ENCODE measurements around the gene CACFD1. TPM values are rescaled to one million over a fixed set of nuclear protein-coding genes. Genes with fewer than 3 reads are reported as not detected.
A peak's percentile ranks its signal among the peaks of the same experiment; 100 is the strongest.

CACFD1 gene
- total and polyA plus RNA-seq, 2 of the 13 experiments (the other 11 are each of a cell fraction or from before 2014, with no cell fraction given), result 13.8 to 14.6 TPM

- DNase-seq (ENCODE audit: low spot score), result no peak
- TF ChIP-seq, protein P1, sequence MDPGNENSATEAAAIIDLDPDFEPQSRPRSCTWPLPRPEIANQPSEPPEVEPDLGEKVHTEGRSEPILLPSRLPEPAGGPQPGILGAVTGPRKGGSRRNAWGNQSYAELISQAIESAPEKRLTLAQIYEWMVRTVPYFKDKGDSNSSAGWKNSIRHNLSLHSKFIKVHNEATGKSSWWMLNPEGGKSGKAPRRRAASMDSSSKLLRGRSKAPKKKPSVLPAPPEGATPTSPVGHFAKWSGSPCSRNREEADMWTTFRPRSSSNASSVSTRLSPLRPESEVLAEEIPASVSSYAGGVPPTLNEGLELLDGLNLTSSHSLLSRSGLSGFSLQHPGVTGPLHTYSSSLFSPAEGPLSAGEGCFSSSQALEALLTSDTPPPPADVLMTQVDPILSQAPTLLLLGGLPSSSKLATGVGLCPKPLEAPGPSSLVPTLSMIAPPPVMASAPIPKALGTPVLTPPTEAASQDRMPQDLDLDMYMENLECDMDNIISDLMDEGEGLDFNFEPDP (CRISPR knock-in tag; conservative IDR thresholded peaks at IDR 0.05), result 0 out of 2 replicates have a peak, but pooled peaks have one; percentile 12
- TF ChIP-seq, protein P2, sequence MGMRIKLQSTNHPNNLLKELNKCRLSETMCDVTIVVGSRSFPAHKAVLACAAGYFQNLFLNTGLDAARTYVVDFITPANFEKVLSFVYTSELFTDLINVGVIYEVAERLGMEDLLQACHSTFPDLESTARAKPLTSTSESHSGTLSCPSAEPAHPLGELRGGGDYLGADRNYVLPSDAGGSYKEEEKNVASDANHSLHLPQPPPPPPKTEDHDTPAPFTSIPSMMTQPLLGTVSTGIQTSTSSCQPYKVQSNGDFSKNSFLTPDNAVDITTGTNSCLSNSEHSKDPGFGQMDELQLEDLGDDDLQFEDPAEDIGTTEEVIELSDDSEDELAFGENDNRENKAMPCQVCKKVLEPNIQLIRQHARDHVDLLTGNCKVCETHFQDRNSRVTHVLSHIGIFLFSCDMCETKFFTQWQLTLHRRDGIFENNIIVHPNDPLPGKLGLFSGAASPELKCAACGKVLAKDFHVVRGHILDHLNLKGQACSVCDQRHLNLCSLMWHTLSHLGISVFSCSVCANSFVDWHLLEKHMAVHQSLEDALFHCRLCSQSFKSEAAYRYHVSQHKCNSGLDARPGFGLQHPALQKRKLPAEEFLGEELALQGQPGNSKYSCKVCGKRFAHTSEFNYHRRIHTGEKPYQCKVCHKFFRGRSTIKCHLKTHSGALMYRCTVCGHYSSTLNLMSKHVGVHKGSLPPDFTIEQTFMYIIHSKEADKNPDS (CRISPR knock-in tag; IDR thresholded peaks at IDR 0.05), result no peak
- ATAC-seq, result peak; percentile 33
- Histone ChIP-seq H3K9ac (ENCODE audit: insufficient read depth, low read depth, low read length) (no peak overlapping the region), H2AFZ (ENCODE audit: low read length) (no peak overlapping the region), H4K20me1 (ENCODE audit: insufficient read depth, low read length) (no peaks in the 10 kb centered on the region), H3K4me1 (ENCODE audit: insufficient read depth, low read length) (peaks cover 45% of the 10 kb centered on the region), H3K79me2 (ENCODE audit: insufficient read depth, low read length) (no peaks in the 10 kb centered on the region), H3K4me2 (ENCODE audit: low read depth, low read length) (peak overlapping the region; percentile 56), H3K9me3 (ENCODE audit: low read length) (peaks cover 11% of the 10 kb centered on the region), H3K36me3 (replicated peaks in 1 of 2; ENCODE audit: control insufficient read depth in 1 of 2, insufficient read depth in 2 of 2, low read length in 2 of 2) (no peaks in the 10 kb centered on the region), H3K27ac (ENCODE audit: extremely low read length, insufficient read depth, low read length) (no peak overlapping the region), H3K27me3 (ENCODE audit: control insufficient read depth in 1 of 2, insufficient read depth in 2 of 2, low read length in 2 of 2) (peaks cover 1 to 14% of the 10 kb centered on the region in 2 experiments; a peak in 2 of 5 replicates), H3K4me3 (replicated peaks in 1 of 3; ENCODE audit: insufficient read depth in 1 of 3, low read depth in 2 of 3, low read length in 3 of 3) (0 out of 6 replicates have a peak overlapping the region, but pooled peaks of 1 of the 3 experiments have one; percentile 2)
- ChIA-PET CTCF (ENCODE audit: low intra/inter-chr PET ratio, low total read pairs) (no interaction called here), POLR2A (interaction anchor here (1.2 kb wide), 1 partner anchor 40 kb away, joined by 4 read pairs; the partner anchor contains the start of gene CACFD1)
- BruUV-seq (replicated peaks), result no TSS peak
- 100% methylated on average over 1 of the region's 12 CpGs for WGBS (ENCODE audit: low lambda C conversion rate)
- no peak for FAIRE-seq
- in situ Hi-C loops (cut with HindIII; ENCODE audit: extremely low pct_ligation_motif_present, low pct_unique_long_range_greater_than_20kb) (no loop called here), intact Hi-C loops (cut with micrococcal nuclease; ENCODE audit: unreplicated experiment) (no loop called here)
Measured at GRCh38 chr9:133499892-133500270, 40.1 kb downstream of the CACFD1 start.

DNA sequence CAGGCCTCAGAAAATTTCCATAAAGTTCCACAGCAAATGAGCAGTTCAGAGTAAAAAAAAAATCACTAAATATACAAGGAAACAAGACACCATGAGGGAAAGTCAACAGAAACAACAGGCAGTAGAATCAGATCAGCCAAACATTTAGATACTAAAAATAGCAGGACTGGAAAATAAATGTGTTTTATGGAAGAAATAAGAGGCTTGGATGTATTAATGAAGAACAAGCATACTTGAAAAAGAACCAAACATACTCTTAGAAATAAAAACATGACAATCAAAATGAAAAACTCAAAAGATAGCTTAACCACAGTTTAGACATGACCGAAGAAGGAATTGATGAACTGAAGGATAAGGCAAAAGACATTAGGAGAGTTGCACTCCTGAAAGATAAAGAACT lies 42.3 kb downstream of the CACFD1 start:
- H3K36me3 ChIP-seq (replicated peaks in 1 of 2; ENCODE audit: control insufficient read depth in 1 of 2, insufficient read depth in 2 of 2, low read length in 2 of 2), result no peaks in the 10 kb centered on the region
- CTCF ChIA-PET (ENCODE audit: low intra/inter-chr PET ratio, low total read pairs), result no interaction called here
- TF ChIP-seq ZC3H13 (CRISPR knock-in tag; IDR thresholded peaks at IDR 0.05) (no peak), MAFF (IDR thresholded peaks at IDR 0.05; ENCODE audit: low read depth, low read length) (no peak), ZBTB20 (CRISPR knock-in tag; IDR thresholded peaks at IDR 0.05; ENCODE audit: borderline replicate concordance, low read depth) (no peak), AGO1 (IDR thresholded peaks at IDR 0.05; ENCODE audit: low read depth, low read length, poor library complexity, severe bottlenecking) (no peak), DPF2 (CRISPR knock-in tag; IDR thresholded peaks at IDR 0.05; ENCODE audit: borderline replicate concordance, low read depth) (no peak), ZNF589 (CRISPR knock-in tag; conservative IDR thresholded peaks at IDR 0.05) (no peak), MXD1 (CRISPR knock-in tag; IDR thresholded peaks at IDR 0.05) (no peak)
- TF ChIP-seq, protein P3, sequence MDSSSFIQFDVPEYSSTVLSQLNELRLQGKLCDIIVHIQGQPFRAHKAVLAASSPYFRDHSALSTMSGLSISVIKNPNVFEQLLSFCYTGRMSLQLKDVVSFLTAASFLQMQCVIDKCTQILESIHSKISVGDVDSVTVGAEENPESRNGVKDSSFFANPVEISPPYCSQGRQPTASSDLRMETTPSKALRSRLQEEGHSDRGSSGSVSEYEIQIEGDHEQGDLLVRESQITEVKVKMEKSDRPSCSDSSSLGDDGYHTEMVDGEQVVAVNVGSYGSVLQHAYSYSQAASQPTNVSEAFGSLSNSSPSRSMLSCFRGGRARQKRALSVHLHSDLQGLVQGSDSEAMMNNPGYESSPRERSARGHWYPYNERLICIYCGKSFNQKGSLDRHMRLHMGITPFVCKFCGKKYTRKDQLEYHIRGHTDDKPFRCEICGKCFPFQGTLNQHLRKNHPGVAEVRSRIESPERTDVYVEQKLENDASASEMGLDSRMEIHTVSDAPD (CRISPR knock-in tag; IDR thresholded peaks at IDR 0.05), result no peak
- WGBS (ENCODE audit: low lambda C conversion rate), result 98% methylated on average over 1 of the region's 1 CpG
- intact Hi-C loops (cut with micrococcal nuclease; ENCODE audit: unreplicated experiment) (no loop called here), in situ Hi-C loops (cut with HindIII; ENCODE audit: extremely low pct_ligation_motif_present, low pct_unique_long_range_greater_than_20kb) (no loop called here)
- no peak overlapping the region for H3K27ac ChIP-seq (ENCODE audit: extremely low read length, insufficient read depth, low read length)
- H4K20me1 ChIP-seq (ENCODE audit: insufficient read depth, low read length), result no peaks in the 10 kb centered on the region
- H3K79me2 ChIP-seq (ENCODE audit: insufficient read depth, low read length), result no peaks in the 10 kb centered on the region
- BruUV-seq (replicated peaks), result no TSS peak
- no peak overlapping the region for H2AFZ ChIP-seq (ENCODE audit: low read length)
- DNase-seq (ENCODE audit: low spot score) (no peak), FAIRE-seq (no peak), ATAC-seq (no peak)
- no peak overlapping the region for H3K4me3 ChIP-seq (replicated peaks in 1 of 3; ENCODE audit: insufficient read depth in 1 of 3, low read depth in 2 of 3, low read length in 3 of 3)
- H3K4me2 ChIP-seq (ENCODE audit: low read depth, low read length), result no peak overlapping the region
- no peak overlapping the region for H3K9ac ChIP-seq (ENCODE audit: insufficient read depth, low read depth, low read length)
- peaks cover 49% of the 10 kb centered on the region for H3K4me1 ChIP-seq (ENCODE audit: insufficient read depth, low read length)
- peaks cover 0 to 3% of the 10 kb centered on the region in 2 experiments; a peak in 1 of 5 replicates for H3K27me3 ChIP-seq (ENCODE audit: control insufficient read depth in 1 of 2, insufficient read depth in 2 of 2, low read length in 2 of 2)
- peaks cover 11% of the 10 kb centered on the region for H3K9me3 ChIP-seq (ENCODE audit: low read length)
- POLR2A ChIA-PET, result no interaction called here

Data from HepG2 (cell line).